Smooth muscle cell (in vitro differentiated cells): ENCODE results near the gene GPR12. TPM values are rescaled to one million over a fixed set of nuclear protein-coding genes. Genes with fewer than 3 reads are reported as not detected.

Experiments used
- DNase-seq: peaks from one replicate; lab custom pipeline; 2025; ENCODE audit not compliant: unreplicated experiment; lab: John Stamatoyannopoulos, UW
- H2AFZ ChIP-seq: fragments of 200-600 bp; sonication (generic); 2 replicates; pipeline ENCODE4 v1.6.0; 2016; ENCODE audit warnings: antibody characterized with exemption, low read depth, mild to moderate bottlenecking
- H3F3A ChIP-seq: fragments of 200-600 bp; sonication (generic); 2 replicates; pipeline ENCODE4 v1.6.0; 2017; ENCODE audit warnings: antibody characterized with exemption, low read depth
- H3K27ac ChIP-seq: fragments of 200-600 bp; sonication (generic); 2 replicates; pipeline ENCODE4 v1.5.1; 2016; ENCODE audit warnings: low read depth, mild to moderate bottlenecking
- H3K27me3 ChIP-seq: fragments of 200-600 bp; sonication (generic); 2 replicates; pipeline ENCODE4 v1.6.1; 2016; ENCODE audit warnings: low read depth, mild to moderate bottlenecking
- H3K36me3 ChIP-seq: fragments of 200-600 bp; sonication (generic); 2 replicates; pipeline ENCODE4 v1.5.1; 2016; ENCODE audit warnings: low read depth
- H3K4me1 ChIP-seq: fragments of 200-600 bp; sonication (generic); 2 replicates; pipeline ENCODE4 v1.5.1; 2016; ENCODE audit warnings: low read depth
- H3K4me2 ChIP-seq: fragments of 200-600 bp; sonication (generic); 2 replicates; pipeline ENCODE4 v1.6.0; 2016; ENCODE audit warnings: mild to moderate bottlenecking
- H3K4me3 ChIP-seq: fragments of 200-600 bp; sonication (generic); 2 replicates; pipeline ENCODE4 v1.5.1; 2016; ENCODE audit warnings: mild to moderate bottlenecking
- H3K79me2 ChIP-seq: fragments of 200-600 bp; sonication (generic); 2 replicates; pipeline ENCODE4 v1.6.0; 2016; ENCODE audit warnings: low read depth, mild to moderate bottlenecking
- H3K9ac ChIP-seq: fragments of 200-600 bp; sonication (generic); 2 replicates; pipeline ENCODE4 v1.6.0; 2016; ENCODE audit warnings: low read depth
- H3K9me3 ChIP-seq: fragments of 200-600 bp; sonication (generic); replicated peaks from 2 replicates; pipeline ENCODE4 v1.5.1; 2016; ENCODE audit warnings: low read depth
- H4K20me1 ChIP-seq: fragments of 200-600 bp; sonication (generic); 2 replicates; pipeline ENCODE4 v1.6.0; 2016; ENCODE audit warnings: low read depth
- WGBS: methylation state at CpG from one replicate; pipeline ENCODE4 v1.1.7; 2016; ENCODE audit warnings: low lambda C conversion rate; 5-methylcytosine and 5-hydroxymethylcytosine counted together
- polyA plus RNA-seq: library from polyadenylated mRNA; unstranded; fragments of >200 nt; fragmentation: Nextera tagmentation; extraction: Ambion mirVana; gene quantifications from 2 replicates; pipeline ENCODE4 v1.2.1, GENCODE V29; 2016
- total RNA-seq: library from RNA; depleted of rRNA; stranded (reverse); fragments of >200 nt; gene quantifications from 2 replicates; pipeline ENCODE4 v1.2.3, GENCODE V29; 2014
- TF ChIP-seq, protein P1 (sequence below): fragments of 200-600 bp; sonication (generic); IDR thresholded peaks from 2 replicates; pipeline ENCODE4 v1.5.1; 2017; ENCODE audit warnings: borderline replicate concordance, mild to moderate bottlenecking, antibody characterized with exemption; ENCODE audit not compliant: insufficient read depth, poor library complexity, severe bottlenecking

Gene GPR12
- total and polyA plus RNA-seq, 2 experiments from 2014 or later = not detected

DNA sequence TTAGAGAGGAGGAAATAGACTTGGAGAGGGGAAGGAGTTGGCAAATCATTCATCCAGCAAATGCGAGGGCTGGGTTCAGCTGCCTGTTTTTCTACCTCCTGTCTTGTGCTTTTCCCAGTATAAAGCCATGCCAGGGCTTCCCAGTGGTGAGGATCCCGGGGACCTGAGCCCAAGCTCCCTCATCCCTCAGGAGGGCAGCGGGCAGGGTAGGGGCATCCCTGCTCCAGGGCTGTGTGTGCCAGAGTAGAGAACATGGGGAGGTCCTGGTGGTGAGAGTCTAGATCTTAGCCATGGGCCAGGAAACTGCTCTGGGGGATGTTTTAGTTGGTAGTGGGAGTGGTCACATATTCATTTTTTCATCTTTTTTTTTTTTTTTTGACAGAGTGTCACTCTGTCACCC is 43.6 kb downstream of the GPR12 start:
- H3K9me3 ChIP-seq = no peaks in the 10 kb centered on the region
- no peak overlapping the region for H3K27ac ChIP-seq
- H3K4me1 ChIP-seq = no peaks in the 10 kb centered on the region
- TF ChIP-seq, protein P1, sequence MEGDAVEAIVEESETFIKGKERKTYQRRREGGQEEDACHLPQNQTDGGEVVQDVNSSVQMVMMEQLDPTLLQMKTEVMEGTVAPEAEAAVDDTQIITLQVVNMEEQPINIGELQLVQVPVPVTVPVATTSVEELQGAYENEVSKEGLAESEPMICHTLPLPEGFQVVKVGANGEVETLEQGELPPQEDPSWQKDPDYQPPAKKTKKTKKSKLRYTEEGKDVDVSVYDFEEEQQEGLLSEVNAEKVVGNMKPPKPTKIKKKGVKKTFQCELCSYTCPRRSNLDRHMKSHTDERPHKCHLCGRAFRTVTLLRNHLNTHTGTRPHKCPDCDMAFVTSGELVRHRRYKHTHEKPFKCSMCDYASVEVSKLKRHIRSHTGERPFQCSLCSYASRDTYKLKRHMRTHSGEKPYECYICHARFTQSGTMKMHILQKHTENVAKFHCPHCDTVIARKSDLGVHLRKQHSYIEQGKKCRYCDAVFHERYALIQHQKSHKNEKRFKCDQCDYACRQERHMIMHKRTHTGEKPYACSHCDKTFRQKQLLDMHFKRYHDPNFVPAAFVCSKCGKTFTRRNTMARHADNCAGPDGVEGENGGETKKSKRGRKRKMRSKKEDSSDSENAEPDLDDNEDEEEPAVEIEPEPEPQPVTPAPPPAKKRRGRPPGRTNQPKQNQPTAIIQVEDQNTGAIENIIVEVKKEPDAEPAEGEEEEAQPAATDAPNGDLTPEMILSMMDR = no peak
- H2AFZ ChIP-seq = no peak overlapping the region
- no peak overlapping the region for H3K9ac ChIP-seq
- DNase-seq = no peak
- H3F3A ChIP-seq = no peaks in the 10 kb centered on the region
- H3K36me3 ChIP-seq = no peaks in the 10 kb centered on the region
- H3K4me2 ChIP-seq = no peak overlapping the region
- WGBS = 95% methylated on average over 3 of the region's 3 CpGs
- no peak overlapping the region for H3K4me3 ChIP-seq
- peaks cover 4% of the 10 kb centered on the region for H3K27me3 ChIP-seq
- no peaks in the 10 kb centered on the region for H3K79me2 ChIP-seq
- H4K20me1 ChIP-seq = no peaks in the 10 kb centered on the region

DNA sequence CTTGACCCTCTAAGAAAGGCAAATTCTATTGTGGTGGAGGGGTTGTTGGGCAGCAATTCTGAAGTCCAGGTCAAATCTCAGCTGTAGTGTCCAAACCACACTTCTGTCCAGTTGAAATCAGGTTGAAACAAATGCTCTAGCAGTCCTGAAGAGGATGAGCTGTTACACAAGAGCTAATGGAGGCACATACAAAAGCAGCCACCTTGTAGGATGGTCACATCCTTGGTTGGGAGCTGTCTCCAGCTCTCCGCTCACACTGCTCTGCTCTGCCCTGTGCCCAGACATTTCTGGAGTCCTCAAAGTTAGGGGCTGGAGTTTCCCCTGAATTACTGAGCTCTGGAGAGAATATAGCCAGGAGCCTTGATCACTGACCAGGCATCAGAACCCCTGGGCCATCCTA is 47.2 kb downstream of the GPR12 start:
- no peaks in the 10 kb centered on the region for H3K36me3 ChIP-seq
- no peak overlapping the region for H2AFZ ChIP-seq
- peaks cover 25% of the 10 kb centered on the region for H3K27me3 ChIP-seq
- H3K27ac ChIP-seq = no peak overlapping the region
- no peak overlapping the region for H3K4me3 ChIP-seq
- 95% methylated on average over 1 of the region's 1 CpG for whole genome bisulfite sequencing
- H3K9ac ChIP-seq = no peak overlapping the region
- H3K9me3 ChIP-seq = no peaks in the 10 kb centered on the region
- DNase-seq = no peak
- no peaks in the 10 kb centered on the region for H4K20me1 ChIP-seq
- no peaks in the 10 kb centered on the region for H3K79me2 ChIP-seq
- no peaks in the 10 kb centered on the region for H3F3A ChIP-seq
- TF ChIP-seq, protein P1 = no peak
- H3K4me1 ChIP-seq = no peaks in the 10 kb centered on the region
- no peak overlapping the region for H3K4me2 ChIP-seq

DNA sequence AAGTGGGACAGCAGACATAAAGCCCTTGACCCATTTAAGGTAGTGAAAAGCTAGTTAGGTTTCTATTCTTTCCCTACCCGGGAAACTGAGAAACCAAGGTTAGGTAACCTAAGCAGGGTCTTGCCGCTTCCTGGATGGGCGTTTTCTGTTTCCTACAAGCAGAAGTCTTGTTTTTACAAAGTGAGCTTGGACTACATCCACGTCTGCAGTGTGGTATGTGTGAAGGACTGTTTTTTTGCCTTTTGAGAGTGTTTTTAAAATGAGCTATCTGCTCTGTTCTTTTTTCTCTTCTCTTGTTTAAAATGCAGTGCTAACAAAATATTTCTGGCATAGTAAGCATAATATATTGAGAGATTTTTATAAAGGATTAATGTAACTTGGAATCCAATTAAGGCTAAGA is 49.4 kb downstream of the GPR12 start:
- TF ChIP-seq, protein P1 = no peak
- Histone ChIP-seq H3K9me3 (no peaks in the 10 kb centered on the region), H3K4me2 (no peak overlapping the region), H3K27me3 (peaks cover 21% of the 10 kb centered on the region), H3F3A (no peaks in the 10 kb centered on the region), H3K36me3 (no peaks in the 10 kb centered on the region), H3K4me1 (no peaks in the 10 kb centered on the region), H3K27ac (no peak overlapping the region), H4K20me1 (no peaks in the 10 kb centered on the region), H2AFZ (no peak overlapping the region), H3K9ac (no peak overlapping the region), H3K79me2 (no peaks in the 10 kb centered on the region), H3K4me3 (no peak overlapping the region)
- DNase-seq = no peak
- 87% methylated on average over 4 of the region's 4 CpGs for WGBS

DNA sequence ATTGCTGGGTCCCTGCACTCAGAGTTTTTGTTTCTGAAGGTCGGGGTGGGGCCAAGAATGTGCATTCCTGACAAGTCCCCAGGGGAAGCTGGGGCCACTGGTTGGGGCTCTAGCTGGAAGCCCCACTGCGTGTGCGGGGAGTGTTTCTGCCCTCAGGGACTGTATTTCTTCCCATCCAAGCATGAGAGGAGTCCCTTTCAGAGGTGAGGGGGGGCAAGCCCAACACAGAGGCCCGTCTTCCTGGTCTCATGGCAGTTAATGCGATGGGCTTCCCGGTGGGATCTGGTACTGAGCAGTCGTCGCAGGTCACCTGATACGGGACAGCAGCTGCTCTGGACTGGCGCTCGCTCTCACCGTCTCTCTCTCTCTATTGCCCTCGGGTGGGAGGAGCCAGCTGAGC is 50.4 kb downstream of the GPR12 start:
- no peaks in the 10 kb centered on the region for H3K9me3 ChIP-seq
- no peak overlapping the region for H3K27ac ChIP-seq
- no peaks in the 10 kb centered on the region for H3K79me2 ChIP-seq
- H3K4me2 ChIP-seq = no peak overlapping the region
- WGBS = 58% methylated on average over 13 of the region's 13 CpGs
- no peak for DNase-seq
- TF ChIP-seq, protein P1 = no peak
- peaks cover 21% of the 10 kb centered on the region for H3K27me3 ChIP-seq
- no peak overlapping the region for H3K9ac ChIP-seq
- H2AFZ ChIP-seq = no peak overlapping the region
- H3K4me1 ChIP-seq = no peaks in the 10 kb centered on the region
- no peaks in the 10 kb centered on the region for H3F3A ChIP-seq
- no peak overlapping the region for H3K4me3 ChIP-seq
- H4K20me1 ChIP-seq = no peaks in the 10 kb centered on the region
- H3K36me3 ChIP-seq = no peaks in the 10 kb centered on the region
